ENCODE measurements around the gene DROSHA.
"Not testable (repeated sequence)": the region's sequence is repeated elsewhere in the genome, so short reads cannot be mapped to it uniquely, and the experiment has no call there.

DROSHA gene

GRCh38 chr5:31531888-31532547 lies at the start of gene DROSHA, which contains the start of gene C5orf22:
Gene DROSHA, minus strand, starts transcription at chr5:31532093. Its CDS starts 3,034 bp downstream, at chr5:31529059.
Gene C5orf22, plus strand, starts transcription at chr5:31532301. Its CDS starts 92 bp downstream, at chr5:31532393.
- DNase-seq (ENCODE audit: low read depth) = peak; percentile 98

GRCh38 chr5:31579558-31579957 lies 47.7 kb upstream of the DROSHA start:
- DNase-seq (ENCODE audit: low read depth) = no peak

- DNase-seq (ENCODE audit: low read depth) = no peak
These were observed 45.5 kb upstream of the DROSHA start for GRCh38 chr5:31577438-31577837.

- no peak for DNase-seq (ENCODE audit: low read depth)
These were observed 42.9 kb upstream of the DROSHA start for GRCh38 chr5:31574772-31575171.

- DNase-seq (ENCODE audit: low read depth) = no peak
These were observed 41.7 kb upstream of the DROSHA start for GRCh38 chr5:31573494-31574142.

- DNase-seq (ENCODE audit: low read depth) = no peak
These were observed 37.2 kb upstream of the DROSHA start for GRCh38 chr5:31569068-31569467.

GRCh38 chr5:31568302-31568835 lies 36.5 kb upstream of the DROSHA start:
- no peak for DNase-seq (ENCODE audit: low read depth)

- DNase-seq (ENCODE audit: low read depth) = not testable (repeated sequence)
These were observed 34.5 kb upstream of the DROSHA start for GRCh38 chr5:31566362-31566761.

GRCh38 chr5:31563216-31563615 lies 31.3 kb upstream of the DROSHA start:
- peak; percentile 9 for DNase-seq (ENCODE audit: low read depth)

- DNase-seq (ENCODE audit: low read depth) = no peak
These were observed 30.1 kb upstream of the DROSHA start for GRCh38 chr5:31561946-31562345.

GRCh38 chr5:31559942-31560341 lies 28.0 kb upstream of the DROSHA start:
- no peak for DNase-seq (ENCODE audit: low read depth)

GRCh38 chr5:31556461-31556860 lies 24.6 kb upstream of the DROSHA start:
- DNase-seq (ENCODE audit: low read depth) = no peak

GRCh38 chr5:31554552-31554951 lies 22.7 kb upstream of the DROSHA start:
- peak; percentile 35 for DNase-seq (ENCODE audit: low read depth)

GRCh38 chr5:31553863-31554262 lies 22.0 kb upstream of the DROSHA start:
- DNase-seq (ENCODE audit: low read depth) = peak; percentile 39

GRCh38 chr5:31551878-31552277 lies 20.0 kb upstream of the DROSHA start:
- DNase-seq (ENCODE audit: low read depth) = no peak

- DNase-seq (ENCODE audit: low read depth) = not testable (repeated sequence)
These were observed 17.2 kb upstream of the DROSHA start for GRCh38 chr5:31549114-31549513.

- peak; percentile 62 for DNase-seq (ENCODE audit: low read depth)
These were observed 6.0 kb upstream of the DROSHA start for GRCh38 chr5:31537851-31538250.

- no peak for DNase-seq (ENCODE audit: low read depth)
These were observed 5.5 kb upstream of the DROSHA start for GRCh38 chr5:31537349-31537748.

- DNase-seq (ENCODE audit: low read depth) = no peak
These were observed 5.0 kb upstream of the DROSHA start for GRCh38 chr5:31536873-31537272.

GRCh38 chr5:31534527-31535046 lies 2.7 kb upstream of the DROSHA start:
- DNase-seq (ENCODE audit: low read depth) = no peak

GRCh38 chr5:31531543-31531887 lies 378 bp downstream of the DROSHA start:
- peak; percentile 42 for DNase-seq (ENCODE audit: low read depth)

GRCh38 chr5:31530541-31531265 lies 1.2 kb downstream of the DROSHA start:
- DNase-seq (ENCODE audit: low read depth) = peak; percentile 30

- DNase-seq (ENCODE audit: low read depth) = no peak
These were observed 8.9 kb downstream of the DROSHA start for GRCh38 chr5:31523041-31523440.
